ENCODE measurements around the gene PCDHA10.
"Not testable (repeated sequence)": the region's sequence is repeated elsewhere in the genome, so short reads cannot be mapped to it uniquely, and the experiment has no call there.

Gene PCDHA10

DNA sequence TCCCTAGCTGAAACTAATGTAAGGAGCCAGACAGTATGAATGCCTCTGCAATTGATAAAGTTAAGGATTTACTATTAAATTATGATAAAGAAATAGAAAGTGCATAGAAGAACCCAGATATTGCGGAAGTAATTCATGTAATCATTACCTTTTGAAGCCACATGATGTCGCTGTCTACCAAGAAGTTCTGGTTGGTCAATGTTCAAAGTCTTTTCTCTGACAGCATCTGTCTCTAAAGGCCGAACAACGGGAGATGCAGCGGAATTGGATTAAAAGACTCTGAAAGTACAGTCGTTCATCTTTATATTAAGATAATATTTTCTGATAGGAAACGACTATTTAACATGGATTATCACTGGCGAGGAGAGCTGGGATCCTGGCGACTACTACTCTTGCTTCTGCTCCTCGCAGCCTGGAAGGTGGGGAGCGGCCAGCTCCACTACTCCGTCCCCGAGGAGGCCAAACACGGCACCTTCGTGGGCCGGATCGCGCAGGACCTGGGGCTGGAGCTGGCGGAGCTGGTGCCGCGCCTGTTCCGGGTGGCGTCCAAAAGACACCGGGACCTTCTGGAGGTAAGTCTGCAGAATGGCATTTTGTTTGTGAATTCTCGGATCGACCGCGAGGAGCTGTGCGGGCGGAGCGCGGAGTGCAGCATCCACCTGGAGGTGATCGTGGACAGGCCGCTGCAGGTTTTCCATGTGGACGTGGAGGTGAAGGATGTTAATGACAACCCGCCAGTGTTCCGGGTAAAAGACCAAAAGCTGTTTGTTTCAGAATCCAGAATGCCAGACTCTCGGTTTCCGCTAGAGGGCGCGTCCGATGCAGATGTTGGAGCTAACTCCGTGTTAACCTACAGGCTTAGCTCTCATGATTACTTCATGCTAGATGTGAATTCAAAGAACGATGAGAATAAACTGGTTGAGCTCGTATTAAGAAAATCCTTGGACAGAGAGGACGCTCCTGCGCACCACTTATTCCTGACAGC, 14.4 kb upstream of the PCDHA10 start, which contains the start of gene PCDHA8:
Gene PCDHA8, plus strand, starts transcription at position 210 of the 985 bp plus-strand sequence. Its CDS starts 135 bp downstream, at position 345.
- peak; percentile 32 for DNase-seq (ENCODE audit: low spot score)

DNA sequence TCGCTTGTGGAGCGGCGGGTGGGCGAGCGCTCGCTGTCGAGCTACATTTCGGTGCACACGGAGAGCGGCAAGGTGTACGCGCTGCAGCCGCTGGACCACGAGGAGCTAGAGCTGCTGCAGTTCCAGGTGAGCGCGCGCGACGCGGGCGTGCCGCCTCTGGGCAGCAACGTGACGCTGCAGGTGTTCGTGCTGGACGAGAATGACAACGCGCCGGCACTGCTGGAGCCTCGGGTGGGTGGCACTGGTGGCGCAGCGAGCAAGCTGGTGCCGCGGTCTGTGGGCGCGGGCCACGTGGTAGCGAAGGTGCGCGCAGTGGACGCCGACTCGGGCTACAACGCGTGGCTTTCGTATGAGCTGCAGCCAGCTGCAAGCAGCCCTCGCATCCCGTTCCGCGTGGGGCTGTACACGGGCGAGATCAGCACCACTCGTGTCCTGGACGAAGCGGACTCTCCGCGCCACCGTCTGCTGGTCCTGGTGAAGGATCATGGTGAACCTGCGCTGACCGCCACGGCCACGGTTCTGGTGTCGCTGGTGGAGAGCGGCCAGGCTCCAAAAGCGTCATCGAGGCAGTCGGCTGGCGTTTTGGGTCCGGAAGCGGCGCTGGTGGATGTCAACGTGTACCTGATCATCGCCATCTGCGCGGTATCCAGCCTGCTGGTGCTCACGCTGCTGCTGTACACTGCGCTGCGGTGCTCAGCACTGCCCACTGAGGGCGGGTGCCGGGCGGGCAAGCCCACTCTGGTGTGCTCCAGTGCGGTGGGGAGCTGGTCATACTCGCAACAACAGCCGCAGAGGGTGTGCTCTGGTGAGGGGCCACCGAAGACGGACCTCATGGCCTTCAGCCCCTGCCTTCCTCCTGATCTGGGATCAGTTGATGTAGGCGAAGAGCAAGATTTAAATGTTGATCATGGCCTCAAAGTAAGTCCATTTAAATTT, 12.6 kb upstream of the PCDHA10 start:
- no peak for DNase-seq (ENCODE audit: low spot score)

DNA sequence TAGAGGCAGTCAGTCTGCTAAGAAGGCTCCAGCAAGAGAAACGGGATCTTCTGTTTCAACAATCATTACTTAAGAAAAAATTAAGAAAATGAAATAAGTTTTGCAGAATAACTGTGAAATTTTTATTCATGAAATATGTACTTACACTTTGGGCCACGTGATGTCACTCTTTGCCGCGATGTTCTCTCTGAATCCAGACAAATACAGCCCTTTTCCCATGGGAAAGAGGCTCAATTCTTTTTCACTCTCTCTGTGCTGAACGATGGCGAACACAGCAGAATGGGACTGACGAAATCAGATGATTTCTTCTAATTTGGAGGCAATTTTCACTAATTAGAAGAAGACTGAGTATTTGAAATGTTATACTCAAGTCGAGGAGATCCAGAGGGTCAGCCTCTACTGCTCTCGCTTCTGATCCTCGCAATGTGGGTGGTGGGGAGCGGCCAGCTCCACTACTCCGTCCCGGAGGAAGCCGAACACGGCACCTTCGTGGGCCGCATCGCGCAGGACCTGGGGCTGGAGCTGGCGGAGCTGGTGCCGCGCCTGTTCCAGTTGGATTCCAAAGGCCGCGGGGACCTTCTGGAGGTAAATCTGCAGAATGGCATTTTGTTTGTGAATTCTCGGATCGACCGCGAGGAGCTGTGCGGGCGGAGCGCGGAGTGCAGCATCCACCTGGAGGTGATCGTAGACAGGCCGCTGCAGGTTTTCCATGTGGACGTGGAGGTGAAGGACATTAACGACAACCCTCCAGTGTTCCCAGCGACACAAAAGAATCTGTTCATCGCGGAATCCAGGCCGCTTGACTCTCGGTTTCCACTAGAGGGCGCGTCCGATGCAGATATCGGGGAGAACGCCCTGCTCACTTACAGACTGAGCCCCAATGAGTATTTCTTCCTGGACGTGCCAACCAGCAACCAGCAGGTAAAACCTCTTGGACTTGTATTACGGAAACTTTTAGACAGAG, 7.3 kb upstream of the PCDHA10 start, which contains the start of gene PCDHA9:
Gene PCDHA9, plus strand, starts transcription at position 244 of the 964 bp plus-strand sequence. Its CDS starts 114 bp downstream, at position 358.
- not testable (repeated sequence) for DNase-seq (ENCODE audit: low spot score)

DNA sequence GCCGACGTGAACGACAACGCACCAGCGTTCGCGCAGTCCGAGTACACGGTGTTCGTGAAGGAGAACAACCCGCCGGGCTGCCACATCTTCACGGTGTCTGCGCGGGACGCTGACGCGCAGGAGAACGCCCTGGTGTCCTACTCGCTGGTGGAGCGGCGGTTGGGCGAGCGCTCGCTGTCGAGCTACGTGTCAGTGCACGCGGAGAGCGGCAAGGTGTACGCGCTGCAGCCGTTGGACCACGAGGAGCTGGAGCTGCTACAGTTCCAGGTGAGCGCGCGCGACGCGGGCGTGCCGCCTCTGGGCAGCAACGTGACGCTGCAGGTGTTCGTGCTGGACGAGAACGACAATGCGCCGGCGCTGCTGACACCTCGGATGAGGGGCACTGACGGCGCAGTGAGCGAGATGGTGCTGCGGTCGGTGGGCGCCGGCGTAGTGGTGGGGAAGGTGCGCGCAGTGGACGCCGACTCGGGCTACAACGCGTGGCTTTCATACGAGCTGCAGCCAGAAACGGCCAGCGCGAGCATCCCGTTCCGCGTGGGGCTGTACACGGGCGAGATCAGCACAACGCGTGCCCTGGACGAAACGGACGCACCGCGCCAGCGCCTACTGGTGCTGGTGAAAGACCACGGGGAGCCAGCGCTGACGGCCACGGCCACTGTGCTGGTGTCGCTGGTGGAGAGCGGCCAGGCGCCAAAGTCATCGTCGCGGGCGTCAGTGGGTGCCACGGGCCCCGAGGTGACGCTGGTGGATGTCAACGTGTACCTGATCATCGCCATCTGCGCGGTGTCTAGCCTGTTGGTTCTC, 5.7 kb upstream of the PCDHA10 start:
- DNase-seq (ENCODE audit: low spot score) = not testable (repeated sequence)

DNA sequence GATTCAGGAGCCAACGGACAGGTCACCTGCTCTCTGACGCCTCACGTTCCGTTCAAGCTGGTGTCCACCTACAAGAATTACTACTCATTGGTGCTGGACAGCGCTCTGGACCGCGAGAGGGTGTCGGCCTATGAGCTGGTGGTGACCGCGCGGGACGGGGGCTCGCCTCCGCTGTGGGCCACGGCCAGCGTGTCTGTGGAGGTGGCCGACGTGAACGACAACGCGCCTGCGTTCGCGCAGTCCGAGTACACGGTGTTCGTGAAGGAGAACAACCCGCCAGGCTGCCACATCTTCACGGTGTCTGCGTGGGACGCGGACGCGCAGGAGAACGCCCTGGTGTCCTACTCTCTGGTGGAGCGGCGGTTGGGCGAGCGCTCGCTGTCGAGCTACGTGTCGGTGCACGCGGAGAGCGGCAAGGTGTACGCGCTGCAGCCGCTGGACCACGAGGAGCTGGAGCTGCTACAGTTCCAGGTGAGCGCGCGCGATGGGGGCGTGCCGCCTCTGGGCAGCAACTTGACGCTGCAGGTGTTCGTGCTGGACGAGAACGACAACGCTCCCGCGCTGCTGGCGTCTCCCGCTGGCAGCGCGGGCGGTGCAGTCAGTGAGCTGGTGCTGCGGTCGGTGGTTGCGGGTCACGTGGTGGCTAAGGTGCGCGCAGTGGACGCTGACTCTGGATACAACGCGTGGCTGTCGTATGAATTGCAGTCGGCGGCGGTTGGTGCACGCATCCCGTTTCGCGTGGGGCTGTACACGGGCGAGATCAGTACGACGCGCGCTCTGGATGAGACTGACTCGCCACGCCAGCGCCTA, 1.7 kb downstream of the PCDHA10 start:
- DNase-seq (ENCODE audit: low spot score) = no peak

DNA sequence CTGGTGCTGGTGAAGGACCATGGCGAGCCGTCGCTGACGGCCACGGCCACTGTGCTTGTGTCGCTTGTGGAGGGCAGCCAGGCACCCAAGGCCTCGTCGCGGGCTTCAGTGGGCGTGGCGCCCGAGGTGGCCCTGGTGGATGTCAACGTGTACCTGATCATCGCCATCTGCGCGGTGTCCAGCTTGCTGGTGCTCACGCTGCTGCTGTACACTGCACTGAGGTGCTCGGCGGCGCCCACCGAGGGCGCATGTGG, 2.2 kb downstream of the PCDHA10 start:
- no peak for DNase-seq (ENCODE audit: low spot score)

DNA sequence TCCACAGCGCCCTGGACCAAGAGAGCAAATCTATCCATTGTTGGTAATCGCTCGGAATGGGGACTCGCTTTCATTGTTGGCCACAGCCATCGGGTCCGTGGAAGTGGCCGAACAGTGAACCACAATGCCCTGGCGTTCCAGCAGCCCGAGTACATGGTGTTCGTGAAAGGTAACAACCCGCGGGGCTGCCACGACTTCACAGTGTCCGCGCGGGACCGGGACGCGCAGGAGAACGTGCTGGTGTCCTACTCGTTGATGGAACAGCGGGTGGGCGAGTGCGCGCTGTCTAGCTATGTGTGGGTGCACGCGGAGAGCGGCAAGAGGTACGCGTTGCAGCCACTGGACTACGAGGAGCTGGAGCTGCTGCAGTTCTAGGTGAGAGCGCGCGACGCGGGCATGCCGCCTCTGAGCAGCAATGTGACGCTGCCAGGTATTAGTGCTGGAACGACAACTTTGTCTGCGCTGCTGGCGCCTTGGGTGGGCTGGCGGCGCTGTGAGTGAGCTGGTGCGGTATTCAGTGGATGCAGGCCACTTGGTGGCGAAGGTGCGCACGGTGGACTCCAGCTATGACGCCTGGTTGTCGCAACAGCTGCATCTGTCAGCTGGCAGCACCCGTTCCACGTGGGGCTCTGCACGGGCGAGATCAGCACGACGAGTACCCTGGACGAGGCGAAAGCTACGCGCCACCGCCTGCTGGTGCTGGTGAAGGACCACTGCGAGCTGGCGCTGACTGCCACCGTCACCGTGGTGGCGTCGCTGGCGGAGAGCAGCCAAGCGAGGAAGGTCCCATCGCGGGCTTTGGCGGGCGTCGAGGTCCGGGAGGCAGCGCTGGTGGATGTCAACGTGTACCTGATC, 7.0 kb downstream of the PCDHA10 start:
- no peak for DNase-seq (ENCODE audit: low spot score)

DNA sequence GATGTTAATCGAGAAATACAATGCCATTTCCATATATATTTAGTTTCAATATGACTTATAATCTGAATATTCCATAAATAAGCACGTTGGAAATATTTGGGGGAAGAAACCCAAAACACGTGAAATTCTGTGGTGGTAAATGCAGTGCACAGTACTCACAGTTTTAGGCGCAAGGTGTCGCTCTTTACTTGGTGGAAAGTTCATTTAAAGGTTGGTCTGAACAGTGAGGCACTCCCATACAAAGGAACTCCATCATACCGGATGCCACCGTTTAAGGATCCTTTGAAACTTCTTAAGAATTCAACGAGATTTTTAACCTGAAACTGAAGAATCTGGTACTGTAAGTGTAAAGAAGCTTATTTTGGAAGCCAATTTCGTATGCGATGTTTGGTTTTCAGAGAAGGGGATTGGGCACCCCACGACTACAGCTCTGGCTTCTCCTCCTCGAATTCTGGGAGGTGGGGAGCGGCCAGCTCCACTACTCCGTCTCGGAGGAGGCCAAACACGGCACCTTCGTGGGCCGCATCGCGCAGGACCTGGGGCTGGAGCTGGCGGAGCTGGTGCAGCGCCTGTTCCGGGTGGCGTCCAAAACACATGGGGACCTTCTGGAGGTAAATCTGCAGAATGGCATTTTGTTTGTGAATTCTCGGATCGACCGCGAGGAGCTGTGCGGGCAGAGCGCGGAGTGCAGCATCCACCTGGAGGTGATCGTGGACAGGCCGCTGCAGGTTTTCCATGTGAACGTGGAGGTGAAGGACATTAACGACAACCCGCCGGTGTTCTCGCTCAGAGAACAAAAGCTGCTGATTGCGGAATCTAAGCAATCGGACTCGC, 13.2 kb downstream of the PCDHA10 start, which contains the start of gene PCDHA11:
Gene PCDHA11, plus strand, starts transcription at position 237 of the 834 bp plus-strand sequence. Its CDS starts 147 bp downstream, at position 384.
- peak; percentile 22 for DNase-seq (ENCODE audit: low spot score)

DNA sequence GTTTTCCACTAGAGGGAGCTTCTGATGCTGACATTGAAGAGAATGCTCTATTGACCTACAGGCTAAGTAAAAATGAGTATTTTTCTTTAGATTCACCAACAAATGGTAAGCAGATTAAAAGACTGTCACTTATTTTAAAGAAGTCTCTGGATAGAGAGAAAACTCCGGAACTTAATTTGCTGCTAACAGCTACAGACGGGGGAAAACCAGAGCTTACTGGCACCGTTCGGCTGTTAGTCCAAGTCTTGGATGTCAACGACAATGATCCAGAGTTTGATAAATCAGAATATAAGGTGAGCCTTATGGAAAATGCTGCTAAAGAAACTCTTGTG, 13.8 kb downstream of the PCDHA10 start:
- no peak for DNase-seq (ENCODE audit: low spot score)

DNA sequence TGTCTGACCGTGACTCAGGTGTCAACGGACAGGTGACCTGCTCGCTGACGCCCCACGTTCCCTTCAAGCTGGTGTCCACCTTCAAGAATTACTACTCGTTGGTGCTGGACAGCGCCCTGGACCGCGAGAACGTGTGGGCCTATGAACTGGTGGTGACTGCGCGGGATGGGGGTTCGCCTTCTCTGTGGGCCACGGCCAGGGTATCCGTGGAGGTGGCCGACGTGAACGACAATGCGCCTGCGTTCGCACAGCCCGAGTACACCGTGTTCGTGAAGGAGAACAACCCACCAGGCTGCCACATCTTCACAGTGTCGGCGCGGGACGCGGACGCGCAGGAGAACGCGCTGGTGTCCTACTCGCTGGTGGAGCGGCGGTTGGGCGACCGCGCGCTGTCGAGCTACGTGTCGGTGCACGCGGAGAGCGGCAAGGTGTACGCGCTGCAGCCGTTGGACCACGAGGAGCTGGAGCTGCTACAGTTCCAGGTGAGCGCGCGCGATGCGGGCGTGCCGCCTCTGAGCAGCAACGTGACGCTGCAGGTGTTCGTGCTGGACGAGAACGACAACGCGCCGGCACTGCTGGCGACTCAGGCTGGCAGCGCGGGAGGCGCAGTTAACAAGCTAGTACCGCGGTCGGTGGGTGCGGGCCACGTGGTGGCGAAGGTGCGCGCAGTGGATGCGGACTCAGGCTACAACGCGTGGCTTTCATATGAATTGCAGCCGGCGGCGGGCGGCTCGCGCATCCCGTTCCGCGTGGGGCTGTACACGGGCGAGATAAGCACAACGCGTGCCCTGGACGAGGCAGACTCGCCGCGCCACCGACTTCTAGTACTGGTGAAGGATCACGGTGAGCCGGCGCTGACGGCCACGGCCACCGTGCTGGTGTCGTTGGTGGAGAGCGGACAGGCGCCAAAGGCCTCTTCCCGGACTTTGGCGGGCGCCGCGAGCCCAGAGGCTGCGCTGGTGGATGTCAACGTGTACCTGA, 14.8 kb downstream of the PCDHA10 start:
- DNase-seq (ENCODE audit: low spot score) = no peak

DNA sequence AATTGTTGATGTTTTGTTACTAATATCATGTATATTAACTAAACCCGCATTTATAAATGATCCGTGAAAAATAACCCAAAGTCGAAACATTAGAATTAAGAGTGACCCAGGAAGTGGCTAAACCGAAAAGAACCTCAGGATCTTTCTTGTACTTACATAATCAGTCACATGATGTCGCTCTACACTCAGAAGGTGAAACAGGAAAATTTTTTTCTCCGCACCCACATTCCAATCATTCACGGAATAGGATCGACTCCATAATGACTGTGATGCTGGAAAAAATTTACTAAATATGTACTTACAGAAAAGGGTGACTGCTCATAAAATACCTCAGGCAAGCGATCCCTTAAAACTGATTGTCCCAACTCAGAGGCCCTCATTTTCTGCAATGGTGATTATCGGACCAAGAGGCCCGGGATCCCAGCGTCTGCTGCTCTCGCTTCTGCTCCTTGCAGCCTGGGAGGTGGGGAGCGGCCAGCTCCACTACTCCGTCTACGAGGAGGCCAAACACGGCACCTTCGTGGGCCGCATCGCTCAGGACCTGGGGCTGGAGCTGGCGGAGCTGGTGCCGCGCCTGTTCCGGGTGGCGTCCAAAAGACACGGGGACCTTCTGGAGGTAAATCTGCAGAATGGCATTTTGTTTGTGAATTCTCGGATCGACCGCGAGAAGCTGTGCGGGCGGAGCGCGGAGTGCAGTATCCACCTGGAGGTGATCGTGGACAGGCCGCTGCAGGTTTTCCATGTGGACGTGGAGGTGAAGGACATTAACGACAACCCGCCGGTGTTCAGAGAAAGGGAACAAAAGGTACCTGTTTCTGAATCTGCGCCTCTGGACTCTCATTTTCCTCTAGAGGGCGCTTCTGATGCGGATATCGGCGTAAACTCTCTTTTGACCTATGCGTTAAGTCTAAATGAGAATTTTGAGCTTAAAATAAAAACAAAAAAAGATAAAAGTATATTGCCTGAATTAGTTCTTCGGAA, 19.7 kb downstream of the PCDHA10 start, which contains the start of gene PCDHA12:
Gene PCDHA12, plus strand, starts transcription at position 224 of the 981 bp plus-strand sequence. Its CDS starts 165 bp downstream, at position 389.
- DNase-seq (ENCODE audit: low spot score) = no peak

DNA sequence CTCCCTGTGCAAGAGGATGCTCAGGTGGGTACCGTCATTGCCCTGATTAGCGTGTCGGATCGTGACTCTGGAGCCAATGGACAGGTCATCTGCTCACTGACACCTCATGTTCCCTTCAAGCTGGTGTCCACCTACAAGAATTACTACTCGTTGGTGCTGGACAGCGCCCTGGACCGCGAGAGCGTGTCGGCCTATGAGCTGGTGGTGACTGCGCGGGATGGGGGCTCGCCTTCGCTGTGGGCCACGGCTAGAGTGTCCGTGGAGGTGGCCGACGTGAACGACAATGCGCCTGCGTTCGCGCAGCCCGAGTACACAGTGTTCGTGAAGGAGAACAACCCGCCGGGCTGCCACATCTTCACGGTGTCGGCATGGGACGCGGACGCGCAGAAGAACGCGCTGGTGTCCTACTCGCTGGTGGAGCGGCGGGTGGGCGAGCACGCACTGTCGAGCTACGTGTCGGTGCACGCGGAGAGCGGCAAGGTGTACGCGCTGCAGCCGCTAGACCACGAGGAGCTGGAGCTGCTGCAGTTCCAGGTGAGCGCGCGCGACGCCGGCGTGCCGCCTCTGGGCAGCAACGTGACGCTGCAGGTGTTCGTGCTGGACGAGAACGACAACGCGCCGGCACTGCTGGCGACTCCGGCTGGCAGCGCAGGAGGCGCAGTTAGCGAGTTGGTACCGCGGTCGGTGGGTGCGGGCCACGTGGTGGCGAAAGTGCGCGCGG, 21.0 kb downstream of the PCDHA10 start:
- DNase-seq (ENCODE audit: low spot score) = not testable (repeated sequence)

DNA sequence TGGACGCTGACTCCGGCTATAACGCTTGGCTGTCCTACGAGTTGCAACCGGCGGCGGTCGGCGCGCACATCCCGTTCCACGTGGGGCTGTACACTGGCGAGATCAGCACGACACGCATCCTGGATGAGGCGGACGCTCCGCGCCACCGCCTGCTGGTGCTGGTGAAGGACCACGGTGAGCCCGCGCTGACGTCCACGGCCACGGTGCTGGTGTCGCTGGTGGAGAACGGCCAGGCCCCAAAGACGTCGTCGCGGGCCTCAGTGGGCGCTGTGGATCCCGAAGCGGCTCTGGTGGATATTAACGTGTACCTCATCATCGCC, 21.5 kb downstream of the PCDHA10 start:
- DNase-seq (ENCODE audit: low spot score) = no peak

DNA sequence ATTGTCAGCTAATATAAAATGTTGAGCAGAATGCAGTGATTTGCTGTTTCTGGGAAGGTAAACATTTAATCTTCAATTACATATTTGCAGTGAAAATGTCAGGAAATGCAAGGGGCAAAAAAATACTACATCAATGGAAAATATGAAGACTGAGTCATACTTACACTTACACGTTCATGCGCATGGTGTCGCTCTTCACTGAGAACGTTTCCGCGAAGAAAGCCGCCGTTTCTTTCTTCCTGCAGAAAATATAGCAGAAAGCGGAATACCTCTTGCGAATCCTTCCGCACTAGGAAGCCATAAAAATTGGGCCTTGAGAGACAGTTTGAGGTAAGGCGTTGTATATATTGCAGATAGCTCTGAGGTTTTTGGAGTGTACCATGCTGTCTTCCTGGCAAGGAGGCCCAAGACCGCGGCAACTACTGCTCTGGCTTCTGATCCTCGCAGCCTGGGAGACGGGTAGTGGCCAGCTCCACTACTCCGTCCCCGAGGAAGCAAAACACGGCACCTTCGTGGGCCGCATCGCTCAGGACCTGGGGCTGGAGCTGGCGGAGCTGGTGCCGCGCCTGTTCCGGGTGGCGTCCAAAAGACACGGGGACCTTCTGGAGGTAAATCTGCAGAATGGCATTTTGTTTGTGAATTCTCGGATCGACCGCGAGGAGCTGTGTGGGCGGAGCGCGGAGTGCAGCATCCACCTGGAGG, 26.3 kb downstream of the PCDHA10 start, which contains the start of gene PCDHA13:
Gene PCDHA13, plus strand, starts transcription at position 236 of the 702 bp plus-strand sequence. Its CDS starts 145 bp downstream, at position 381.
- DNase-seq (ENCODE audit: low spot score) = no peak
